ENCODE results near the gene TENT4A.

- no peak for TF ChIP-seq CTCF (conservative IDR thresholded peaks at IDR 0.05)
- TF ChIP-seq ZFX (IDR thresholded peaks at IDR 0.05), result no peak
Measured at GRCh38 chr5:6674421-6674820, 38.8 kb upstream of the TENT4A start.

Data from C4-2B (cell line).